ENCODE results near the gene LRBA.
"Not testable (repeated sequence)": the region's sequence is repeated elsewhere in the genome, so short reads cannot be mapped to it uniquely, and the experiment has no call there.

Gene LRBA

GRCh38 chr4:150742930-150743329, 272.2 kb downstream of the LRBA start:
- not testable (repeated sequence) for DNase-seq (ENCODE audit: low spot score)

DNA sequence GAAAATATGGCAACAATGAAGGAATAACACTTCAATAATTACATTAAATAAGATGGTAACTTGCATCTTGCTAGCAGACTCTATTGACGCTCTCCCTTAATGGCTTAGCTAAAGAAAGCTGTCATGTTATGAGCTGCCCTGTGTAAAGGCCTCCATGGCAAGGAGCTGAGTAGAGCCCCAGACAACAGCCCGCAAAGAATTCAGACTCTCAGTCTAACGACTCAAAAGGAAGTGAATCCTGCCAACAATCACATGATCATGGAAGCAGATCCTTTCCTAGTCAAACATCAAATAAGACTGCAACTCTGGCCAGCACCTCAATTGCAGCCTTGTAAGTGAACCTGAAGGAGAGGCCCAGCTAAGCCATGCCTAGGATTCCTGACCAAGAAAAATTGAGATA, 275.5 kb downstream of the LRBA start:
- no peak for DNase-seq (ENCODE audit: low spot score)

DNA sequence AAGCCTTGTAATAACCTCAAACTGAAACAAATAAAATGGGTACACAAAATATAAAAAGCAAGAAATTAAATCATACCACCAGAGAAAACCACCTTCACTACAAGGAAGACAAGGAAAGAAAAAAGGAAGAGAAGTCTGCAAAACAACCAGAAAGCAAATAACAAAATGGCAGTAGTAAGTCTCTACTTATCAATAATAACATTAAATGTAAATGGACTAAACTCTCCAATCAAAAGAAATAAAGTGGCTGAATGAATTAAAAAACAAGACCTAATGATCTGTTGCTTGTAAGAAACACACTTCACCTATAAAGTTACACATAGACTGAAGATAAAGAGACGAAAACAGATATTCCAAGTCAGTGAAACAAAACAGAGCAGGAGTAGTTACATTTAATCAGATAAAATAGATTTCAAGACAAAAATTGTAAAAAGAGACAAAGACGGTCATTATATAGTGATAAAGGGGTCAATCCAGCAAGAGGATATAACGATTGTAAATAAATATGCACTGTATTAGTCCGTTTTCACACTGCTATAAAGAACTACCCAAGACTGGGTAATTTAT, 289.0 kb downstream of the LRBA start:
- DNase-seq (ENCODE audit: low spot score): no peak

- no peak for DNase-seq (ENCODE audit: low spot score)
These were observed 291.2 kb downstream of the LRBA start for GRCh38 chr4:150723727-150724411.

GRCh38 chr4:150722908-150723362, 292.1 kb downstream of the LRBA start:
- peak; percentile 8 for DNase-seq (ENCODE audit: low spot score)

DNA sequence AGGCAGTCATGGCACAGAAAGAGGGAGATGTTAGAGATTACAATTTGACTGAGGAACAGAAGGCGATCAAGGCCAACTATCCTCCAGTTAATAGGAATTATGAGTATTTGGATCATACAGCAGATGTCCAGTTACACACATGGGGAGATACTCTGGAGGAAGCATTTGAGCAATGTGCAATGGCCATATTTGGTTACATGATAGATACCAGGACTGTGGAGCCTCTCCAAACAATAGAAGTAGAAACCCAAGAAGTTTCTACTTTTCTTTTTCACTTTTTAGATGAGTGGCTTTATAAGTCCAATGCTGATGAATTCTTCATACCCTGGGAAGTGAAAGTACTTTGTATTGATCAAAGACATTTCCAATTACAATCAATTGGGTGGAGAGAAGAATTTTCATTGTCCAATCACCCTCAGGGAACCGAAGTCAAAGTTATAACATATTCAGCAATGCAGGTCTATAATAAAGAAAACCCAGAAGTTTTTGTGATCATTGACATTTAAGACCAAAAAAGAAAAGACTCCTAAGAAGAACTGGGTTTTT, 294.0 kb downstream of the LRBA start:
- DNase-seq (ENCODE audit: low spot score): no peak

DNA sequence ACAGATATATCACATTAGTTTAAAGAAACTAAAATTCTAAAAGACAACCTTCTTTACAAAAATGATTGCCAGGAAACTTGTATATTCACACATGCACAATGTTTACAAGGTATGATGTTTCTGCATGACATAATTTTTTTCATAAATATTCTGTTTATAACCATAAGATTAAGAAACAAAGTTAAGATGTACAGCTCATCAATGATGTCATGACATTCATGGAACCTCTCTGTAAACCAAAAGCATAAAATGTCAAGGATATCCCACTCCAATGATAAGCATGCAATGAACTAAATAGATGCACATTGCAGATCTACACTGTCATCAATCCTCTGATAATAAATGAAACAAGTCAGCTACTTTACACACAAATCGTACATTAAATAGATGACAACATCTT, 297.1 kb downstream of the LRBA start:
- no peak for DNase-seq (ENCODE audit: low spot score)

GRCh38 chr4:150714462-150715438, 300.3 kb downstream of the LRBA start:
- DNase-seq (ENCODE audit: low spot score): no peak

DNA sequence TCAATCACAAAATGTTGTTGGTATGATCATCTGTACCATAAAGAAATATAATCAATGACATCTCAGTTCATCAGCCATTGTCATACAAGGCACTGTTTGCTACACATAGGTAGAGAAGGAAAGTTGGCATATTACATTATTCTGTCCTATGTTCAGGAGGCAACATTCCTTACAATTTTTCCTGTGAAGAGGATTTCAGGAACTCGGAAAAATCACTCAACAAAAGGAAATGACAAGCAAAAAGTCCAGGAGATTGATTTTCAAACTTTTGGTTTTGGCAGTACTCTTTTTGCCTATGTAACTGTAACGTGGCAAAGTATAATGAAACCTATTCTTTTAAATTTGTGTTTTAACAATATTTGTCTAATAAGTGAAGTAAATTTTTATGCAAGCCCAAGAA, 301.8 kb downstream of the LRBA start:
- no peak for DNase-seq (ENCODE audit: low spot score)

- no peak for DNase-seq (ENCODE audit: low spot score)
These were observed 304.2 kb downstream of the LRBA start for GRCh38 chr4:150710770-150711375.

DNA sequence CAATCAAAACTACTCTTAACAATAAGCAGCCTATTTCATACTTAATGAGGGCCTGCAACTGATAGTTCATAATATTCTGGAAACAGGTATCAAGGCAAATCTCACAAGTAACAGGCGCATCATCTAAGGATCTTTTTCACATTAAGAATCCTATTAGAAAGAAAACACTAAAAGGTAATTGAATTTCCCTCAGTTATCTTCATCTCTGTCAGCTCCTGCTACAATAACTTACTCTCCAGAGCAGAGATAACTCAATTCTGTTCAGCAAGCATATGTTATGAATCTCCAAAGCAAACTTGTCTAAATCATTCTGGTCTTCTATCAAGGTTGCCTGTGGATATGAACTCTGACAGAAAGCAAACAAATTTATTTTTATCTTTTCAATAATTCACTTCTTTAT, 307.1 kb downstream of the LRBA start:
- DNase-seq (ENCODE audit: low spot score): no peak

GRCh38 chr4:150699599-150699998, 315.5 kb downstream of the LRBA start:
- no peak for DNase-seq (ENCODE audit: low spot score)

- no peak for DNase-seq (ENCODE audit: low spot score)
These were observed 319.9 kb downstream of the LRBA start for GRCh38 chr4:150695162-150695561.

DNA sequence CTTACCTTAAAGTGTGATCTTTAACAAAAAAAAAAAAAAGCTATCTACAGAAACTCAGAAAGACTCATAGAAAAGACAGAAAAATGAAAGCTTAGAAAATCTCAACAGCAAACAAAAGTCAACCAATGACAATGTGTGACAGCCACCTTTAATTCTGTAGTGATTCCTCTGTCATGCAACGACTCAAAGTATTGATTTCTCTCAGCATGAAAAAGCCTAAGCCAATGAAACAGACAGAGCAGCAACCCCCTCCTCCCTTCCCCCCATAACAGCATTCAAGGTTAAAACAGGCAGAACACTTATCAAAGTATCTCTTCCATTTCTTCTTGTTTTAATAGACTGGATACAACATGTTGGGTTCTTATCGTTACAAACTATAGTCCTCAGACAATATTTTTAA, 320.6 kb downstream of the LRBA start:
- DNase-seq (ENCODE audit: low spot score): no peak

DNA sequence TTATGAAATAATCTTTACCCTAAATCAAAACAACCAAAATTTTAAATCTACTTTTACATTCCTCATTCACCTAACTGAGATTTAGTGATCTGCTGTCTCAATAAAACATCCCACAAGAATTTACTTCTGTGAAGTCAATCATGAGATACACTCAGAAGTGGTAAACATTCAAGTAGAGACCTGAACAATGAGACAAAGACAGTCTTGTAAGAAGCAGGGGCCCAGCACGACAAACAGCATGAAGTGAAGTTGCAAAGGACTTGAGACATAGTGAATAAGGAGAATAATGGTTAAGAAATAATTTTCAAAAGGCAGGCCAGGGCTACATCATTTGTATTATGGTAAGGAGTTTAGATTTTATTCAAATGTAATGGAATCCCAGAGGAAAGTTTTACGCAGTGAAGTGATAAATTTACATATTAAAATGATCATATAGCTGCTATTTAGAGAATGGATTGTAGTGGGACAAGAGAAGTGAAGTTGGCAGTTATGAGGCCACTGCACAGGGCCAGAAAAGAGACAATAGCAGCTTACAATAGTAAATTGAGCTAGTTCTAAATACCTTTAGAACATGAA, 331.2 kb downstream of the LRBA start:
- DNase-seq (ENCODE audit: low spot score): no peak

GRCh38 chr4:150682126-150682525, 333.0 kb downstream of the LRBA start:
- no peak for DNase-seq (ENCODE audit: low spot score)

- no peak for DNase-seq (ENCODE audit: low spot score)
These were observed 334.0 kb downstream of the LRBA start for GRCh38 chr4:150681063-150681462.

- no peak for DNase-seq (ENCODE audit: low spot score)
These were observed 334.4 kb downstream of the LRBA start for GRCh38 chr4:150680651-150681050.

DNA sequence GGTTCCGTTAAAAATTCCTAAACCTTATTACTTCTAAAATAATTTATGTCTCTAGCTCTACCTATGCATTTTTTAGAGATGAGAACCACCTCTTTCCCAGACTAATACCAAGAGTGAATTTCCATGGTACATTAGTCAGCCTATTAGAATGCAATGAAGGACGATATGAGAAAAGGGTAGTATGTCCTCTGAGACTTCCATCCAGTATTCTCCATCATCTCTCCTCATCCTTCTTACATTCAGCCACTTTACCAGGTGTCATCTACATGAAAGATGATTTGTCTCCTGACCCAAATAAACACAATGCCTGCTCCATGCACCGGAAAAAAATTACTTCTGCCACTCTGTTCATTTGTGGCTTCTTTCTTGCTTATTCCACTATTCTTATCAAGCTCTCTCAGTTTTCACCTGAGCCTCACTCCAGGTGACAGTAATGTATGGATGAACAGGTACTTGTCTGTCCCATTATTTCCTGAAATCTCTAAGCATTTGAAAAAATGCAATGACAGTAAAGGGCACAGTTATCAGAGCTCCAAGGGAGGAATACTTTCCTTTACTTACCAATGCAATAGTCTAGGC, 335.2 kb downstream of the LRBA start:
- DNase-seq (ENCODE audit: low spot score): no peak

DNA sequence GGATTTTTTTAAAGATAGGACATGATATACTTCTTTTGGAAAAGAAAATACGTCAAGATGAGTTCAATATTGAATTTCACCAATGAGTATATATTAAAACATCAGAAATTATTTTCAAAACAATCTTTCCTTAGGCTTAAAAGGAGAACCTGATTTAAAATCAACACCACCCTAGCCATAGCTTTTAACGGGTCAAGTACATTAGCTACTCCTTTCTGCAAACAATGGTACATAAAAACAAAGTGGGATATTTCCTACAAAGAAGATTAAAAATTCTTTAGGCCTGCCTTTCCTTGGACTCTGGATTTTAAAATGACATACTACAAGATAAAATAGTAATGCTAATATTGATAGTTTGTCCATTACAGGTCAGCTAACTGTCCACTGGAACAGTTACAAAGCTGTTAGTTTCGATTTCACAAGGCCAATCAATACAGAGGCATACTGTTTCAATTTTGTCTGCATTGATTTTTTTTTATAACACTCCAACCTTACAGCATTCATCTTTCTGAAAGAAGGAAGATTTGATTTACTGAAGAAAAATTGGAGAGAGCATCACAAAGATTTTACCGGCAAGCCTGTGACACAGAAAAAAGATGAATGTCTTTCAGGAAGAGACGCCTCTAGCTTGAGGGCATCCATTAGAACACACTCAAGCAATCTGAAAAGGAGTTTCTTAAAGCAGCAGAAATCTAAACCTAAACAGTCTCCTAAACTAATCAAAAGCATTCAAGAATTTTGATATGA, 335.9 kb downstream of the LRBA start:
- no peak for DNase-seq (ENCODE audit: low spot score)

GRCh38 chr4:150673793-150674192, 341.3 kb downstream of the LRBA start:
- no peak for DNase-seq (ENCODE audit: low spot score)
